Liver (tissue), 3 donors: Measurements from ENCODE around the gene TSPAN5.

Source experiments
- ATF3 ChIP-seq: IDR thresholded peaks from 2 replicates; pipeline ENCODE4 v1.6.1; 2016; ENCODE audit warnings: antibody characterized with exemption
- CTCF ChIP-seq: fragments of 150-350 bp; IDR thresholded peaks from 2 replicates; pipeline ENCODE4 v1.5.1; 2017; ENCODE audit warnings: improper control_type of control experiment, low read depth, low read length; ENCODE audit not compliant: missing input control
- REST ChIP-seq: IDR thresholded peaks from 2 replicates; pipeline ENCODE4 v1.6.1; 2016; ENCODE audit warnings: antibody characterized with exemption, mild to moderate bottlenecking
- SP1 ChIP-seq: IDR thresholded peaks from 2 replicates; pipeline ENCODE4 v1.6.1; 2018; ENCODE audit warnings: antibody characterized with exemption, mild to moderate bottlenecking
- TAF1 ChIP-seq: conservative IDR thresholded peaks from 2 replicates; pipeline ENCODE4 v1.6.1; 2016; ENCODE audit warnings: antibody characterized with exemption, mild to moderate bottlenecking
- donor health status: healthy.
- donor health status: healthy.

GRCh38 chr4:98568941-98569663 is 89.3 kb downstream of the TSPAN5 start:
- TF ChIP-seq CTCF (no peak), SP1 (no peak), REST (no peak), TAF1 (no peak), ATF3 (no peak)
